SH-SY5Y (cell line): ENCODE data around the gene URAD.

Experiments
- GATA2 ChIP-seq: IDR thresholded peaks from 2 replicates; pipeline ENCODE4 v1.6.1; 2011; ENCODE audit warnings: mild to moderate bottlenecking, low read depth, low read length
- GATA3 ChIP-seq: IDR thresholded peaks from 2 replicates; pipeline ENCODE4 v1.6.1; 2011; ENCODE audit warnings: low read depth, mild to moderate bottlenecking, low read length, moderate library complexity

DNA sequence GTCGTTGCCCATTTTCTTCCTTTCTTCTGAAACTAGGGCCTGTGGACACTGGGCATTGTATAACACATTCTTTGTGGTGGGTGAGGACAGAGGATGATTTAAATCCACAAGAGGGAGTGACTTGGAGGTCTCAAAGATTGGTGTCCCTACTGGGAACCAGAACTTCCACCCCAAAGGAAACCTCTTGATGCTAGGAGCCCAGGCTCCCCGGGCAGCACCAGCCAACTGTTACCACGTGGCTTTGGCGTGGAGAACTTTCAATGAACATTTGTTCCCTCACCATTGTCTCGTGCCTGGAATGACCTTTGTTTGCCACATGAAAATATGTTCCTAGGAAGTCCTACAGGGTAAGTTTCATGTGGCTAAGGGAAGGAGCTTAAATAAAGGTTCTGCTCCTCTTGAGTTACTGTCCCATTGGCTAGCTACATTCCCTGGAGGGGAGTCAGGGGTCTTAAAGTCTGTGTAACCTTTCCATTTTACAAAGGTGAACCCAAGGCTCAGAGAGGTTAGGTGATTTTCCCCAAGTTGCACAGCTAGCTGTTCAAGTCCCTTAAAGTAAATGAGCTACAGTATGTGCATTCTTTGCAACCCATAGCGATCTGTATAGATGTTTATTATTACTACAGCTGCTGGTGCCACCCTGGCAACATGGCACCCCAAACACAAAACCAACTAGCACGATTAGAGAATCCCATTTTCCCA is 14.4 kb downstream of the URAD start:
- TF ChIP-seq GATA2 (no peak), GATA3 (no peak)
